Measurements from ENCODE around the gene TBRG4.

The TBRG4 gene

GRCh38 chr7:45055016-45055415 is 56.5 kb downstream of the TBRG4 start:
- DNase-seq (ENCODE audit: low read depth, low spot score) = no peak

GRCh38 chr7:45054442-45054841 is 57.1 kb downstream of the TBRG4 start:
- DNase-seq (ENCODE audit: low read depth, low spot score) = no peak

DNA sequence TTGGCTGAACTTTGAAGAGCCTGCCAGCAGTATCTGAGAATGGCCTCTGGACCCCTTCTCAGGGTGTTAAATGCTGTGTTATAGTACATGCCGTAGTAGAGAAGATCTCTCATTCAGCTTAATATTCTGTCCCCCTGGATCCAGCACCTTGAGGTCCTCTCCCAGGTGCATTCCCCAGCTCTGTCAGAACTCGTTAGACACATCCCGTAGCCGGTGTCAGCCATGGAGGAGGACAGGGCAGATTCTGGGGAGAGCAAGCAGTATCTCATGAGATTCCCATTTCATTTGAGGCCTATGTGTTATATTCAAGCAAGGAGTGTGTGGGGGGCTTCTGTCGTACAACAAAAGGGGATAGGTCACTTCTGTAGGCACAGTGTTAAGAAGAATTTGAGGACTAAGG is 57.6 kb downstream of the TBRG4 start:
- DNase-seq (ENCODE audit: low read depth, low spot score) = no peak

DNA sequence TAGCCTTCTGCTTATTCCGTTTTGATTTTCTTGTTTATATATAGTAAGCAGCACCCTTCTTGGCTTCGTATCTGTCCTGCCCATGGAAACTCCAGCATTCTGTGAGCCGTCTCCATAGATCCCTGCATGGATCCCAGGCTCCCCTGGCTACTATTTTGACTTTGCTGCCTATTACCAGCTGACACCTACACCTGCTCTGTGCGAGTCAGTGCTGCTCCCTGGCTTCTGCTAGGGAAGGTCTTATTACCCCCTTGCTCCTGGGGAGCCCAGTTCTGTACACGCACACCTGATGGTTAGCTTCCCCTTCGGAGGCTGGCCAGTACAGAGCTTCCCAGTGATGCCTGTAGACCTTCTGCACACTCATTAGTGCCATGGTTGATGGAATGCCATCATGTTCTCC is 58.1 kb downstream of the TBRG4 start:
- no peak for DNase-seq (ENCODE audit: low read depth, low spot score)

GRCh38 chr7:45052011-45052410 is 59.5 kb downstream of the TBRG4 start:
- no peak for DNase-seq (ENCODE audit: low read depth, low spot score)

DNA sequence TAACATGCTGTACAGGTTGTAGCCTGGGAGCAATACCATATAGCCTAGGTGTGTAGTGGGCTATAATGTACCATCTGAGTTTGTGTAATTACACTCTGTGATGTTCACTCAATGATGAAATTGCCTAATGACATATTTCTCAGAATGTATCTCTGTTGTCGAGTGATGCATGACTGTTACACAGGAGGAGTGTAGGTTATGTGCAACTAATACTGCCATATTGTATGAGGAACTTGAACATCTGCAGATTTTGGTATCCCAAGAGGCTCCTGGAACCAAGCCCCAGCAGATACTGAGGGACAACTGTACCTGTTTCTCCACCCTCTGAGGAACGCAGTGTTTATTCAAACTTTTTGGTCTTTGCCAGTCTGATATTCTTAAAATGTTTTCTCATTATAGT is 61.3 kb downstream of the TBRG4 start:
- DNase-seq (ENCODE audit: low read depth, low spot score) = no peak
